ENCODE results near the gene SPOCK3.

- no peak for TF ChIP-seq POLR2A (IDR thresholded peaks at IDR 0.05; ENCODE audit: low read length)
- TF ChIP-seq GATA1 (IDR thresholded peaks at IDR 0.05; ENCODE audit: low read depth, low read length): no peak
Observed at GRCh38 chr4:166957451-166957850, 276.8 kb downstream of the SPOCK3 start.
